Ovary (tissue), 3 donors: Measurements from ENCODE around the gene MRPL50.

Source experiments
- CTCF ChIP-seq, 3 donors: fragments of 450-650 bp in 2 of 3; fragments of 200-600 bp in 1 of 3; IDR thresholded peaks; one replicate each; pipeline versions ENCODE4 v1.5.1 to v1.8.0; 2016 to 2022; ENCODE audit warnings: antibody characterized with exemption in 3 of 3, mild to moderate bottlenecking in 1 of 3
- EP300 ChIP-seq: sonication (generic); formaldehyde crosslinking; IDR thresholded peaks from one replicate; pipeline ENCODE4 v1.6.1; 2017; ENCODE audit warnings: antibody characterized with exemption
- POLR2A ChIP-seq: fragments of 450-650 bp; IDR thresholded peaks from one replicate; pipeline ENCODE4 v1.6.1; 2017; ENCODE audit warnings: antibody characterized with exemption, mild to moderate bottlenecking, moderate library complexity
- donor health status: DM: no; HTN: no; CAD: no.

GRCh38 chr9:101446732-101447131 is 48.3 kb upstream of the MRPL50 start:
- TF ChIP-seq CTCF (IDR thresholded peaks at IDR 0.05): no peak
- no peak for TF ChIP-seq POLR2A
- no peak for TF ChIP-seq EP300
